Transverse colon (tissue), 3 donors: ENCODE measurements around the gene KRT7.

Experiments used
- POLR2A ChIP-seq: fragments of 450-650 bp; IDR thresholded peaks from one replicate; pipeline ENCODE4 v1.6.1; 2016; ENCODE audit warnings: antibody characterized with exemption, mild to moderate bottlenecking, moderate library complexity
- POLR2AphosphoS5 ChIP-seq, 3 donors: sonication (generic); formaldehyde crosslinking; IDR thresholded peaks; one replicate each; pipeline ENCODE4 v1.6.1; 2016; ENCODE audit warnings: antibody characterized with exemption in 3 of 3

GRCh38 chr12:52267266-52267665 is 34.2 kb downstream of the KRT7 start:
- TF ChIP-seq POLR2AphosphoS5 (IDR thresholded peaks at IDR 0.05) = no peak
- no peak for TF ChIP-seq POLR2A
